K562 (cell line): Measurements from ENCODE around the gene WASF2. TPM values are rescaled to one million over a fixed set of nuclear protein-coding genes. Genes with fewer than 3 reads are reported as not detected.

Experiments used
- ATAC-seq: fragments of 200-7000 bp; cut with Tn5 transposase; 3 replicates; pipeline ENCODE4 v1.9.1; 2020; ENCODE audit warnings: moderate library complexity
- BruUV-seq: library from RNA; stranded (reverse); fragments of 400-500 nt; replicated peaks from 2 replicates; lab custom pipeline; 2021; lab: Mats Ljungman, UMichigan
- CTCF ChIA-PET: fragments of 300-600 bp; formaldehyde crosslinking; extraction: SDS; loops from one replicate; lab custom pipeline; 2021; ENCODE audit warnings: low intra/inter-chr PET ratio; lab: Yijun Ruan, JAX
- POLR2A ChIA-PET: fragments of 300-600, 350-650 bp; sonication (Branson Sonifier 250); formaldehyde crosslinking; extraction: SDS; loops from one replicate; lab custom pipeline; 2021; ENCODE audit warnings: antibody characterized with exemption, inconsistent platforms; lab: Yijun Ruan, JAX
- DNase-seq, 4 experiments: peaks; one replicate each; pipeline versions ENCODE4 v3.0.0 to v3.0.0-alpha.2; 2011 to 2018; ENCODE audit warnings: low spot score in 3 of 4, mixed read lengths in 3 of 4; ENCODE audit errors: extremely low read depth in 1 of 4
- FAIRE-seq: peaks from 2 replicates; lab custom pipeline; 2011; peaks lifted over from hg19 to GRCh38; lab: Jason Lieb, UNC
- H2AFZ ChIP-seq: 2 replicates; pipeline ENCODE4 v1.6.0; 2011; ENCODE audit warnings: low read depth, low read length, control low read depth, inconsistent platforms
- H3K27ac ChIP-seq: fragments of 200-600 bp; 3 replicates; pipeline ENCODE4 v1.8.0; 2011; ENCODE audit warnings: low read depth, mild to moderate bottlenecking, control low read depth, inconsistent platforms, low read length, moderate library complexity, mixed read lengths; ENCODE audit errors: extremely low read depth
- H3K27me3 ChIP-seq, 2 experiments: fragments of 300-600 bp in 1 of 2; 2 replicates in 1 of 2; 3 replicates in 1 of 2; pipeline versions ENCODE4 v1.6.0 to v1.8.0; 2011; ENCODE audit warnings: inconsistent platforms in 2 of 2, low read length in 2 of 2, mild to moderate bottlenecking in 1 of 2, mixed read lengths in 1 of 2, moderate library complexity in 1 of 2; ENCODE audit not compliant: control insufficient read depth in 2 of 2, insufficient read depth in 2 of 2
- H3K36me3 ChIP-seq: fragments of 300-600 bp; 3 replicates; pipeline ENCODE4 v1.8.0; 2011; ENCODE audit warnings: mild to moderate bottlenecking, low read length, inconsistent platforms; ENCODE audit not compliant: control insufficient read depth, insufficient read depth
- H3K4me1 ChIP-seq, 2 experiments: fragments of 200-600 bp in 1 of 2; replicated peaks in 1 of 2; 2 replicates in 1 of 2; 3 replicates in 1 of 2; pipeline versions ENCODE4 v1.5.1 to v1.8.0; 2011; ENCODE audit warnings: inconsistent platforms in 2 of 2, low read length in 2 of 2, mild to moderate bottlenecking in 1 of 2, mixed read lengths in 1 of 2, moderate library complexity in 1 of 2; ENCODE audit not compliant: control insufficient read depth in 2 of 2, insufficient read depth in 2 of 2
- H3K4me2 ChIP-seq: 2 replicates; pipeline ENCODE4 v1.6.1; 2011; ENCODE audit warnings: low read length, control low read depth, inconsistent platforms, mixed read lengths; ENCODE audit not compliant: insufficient read depth
- H3K4me3 ChIP-seq: fragments of 200-600 bp; sonication (generic), shearing (Covaris generic); 2 replicates; pipeline ENCODE4 v1.5.1; 2016; ENCODE audit warnings: control low read depth, inconsistent platforms
- H3K79me2 ChIP-seq: fragments of 200-600 bp; 3 replicates; pipeline ENCODE4 v1.8.0; 2011; ENCODE audit warnings: low read length, inconsistent platforms; ENCODE audit not compliant: control insufficient read depth, insufficient read depth
- H3K9ac ChIP-seq, 2 experiments: 2 replicates each; pipeline versions ENCODE4 v1.6.0 to v1.6.1; 2011; ENCODE audit warnings: low read depth in 2 of 2, low read length in 2 of 2, control low read depth in 1 of 2, inconsistent platforms in 1 of 2, mild to moderate bottlenecking in 1 of 2, mixed read lengths in 1 of 2; ENCODE audit not compliant: insufficient read depth in 1 of 2
- H3K9me1 ChIP-seq: one replicate; pipeline ENCODE4 v1.6.0; 2011; ENCODE audit warnings: inconsistent platforms, mild to moderate bottlenecking, low read length, moderate library complexity; ENCODE audit not compliant: control insufficient read depth, insufficient read depth
- H3K9me3 ChIP-seq: replicated peaks from 2 replicates; pipeline ENCODE4 v1.5.1; 2011; ENCODE audit warnings: low read depth, low read length, inconsistent platforms; ENCODE audit not compliant: control insufficient read depth, insufficient read depth
- H4K20me1 ChIP-seq: replicated peaks from 2 replicates; pipeline ENCODE4 v1.6.1; 2011; ENCODE audit warnings: low read length, inconsistent platforms, mixed read lengths; ENCODE audit not compliant: control insufficient read depth, insufficient read depth
- ARID2 ChIP-seq: fragments of 450-650 bp; IDR thresholded peaks from 2 replicates; pipeline ENCODE4 v1.6.1; 2017; ENCODE audit warnings: antibody characterized with exemption, mild to moderate bottlenecking
- ATF1 ChIP-seq, 2 experiments: fragments of 450-650 bp in 1 of 2; IDR thresholded peaks; 2 replicates each; pipeline ENCODE4 v1.6.1; 2016; ENCODE audit warnings: missing compliant biosample characterization in 1 of 2, missing genetic modification characterization in 1 of 2
- CC2D1A ChIP-seq: fragments of 450-650 bp; IDR thresholded peaks from 2 replicates; pipeline ENCODE4 v1.6.1; 2017; ENCODE audit warnings: mild to moderate bottlenecking
- JUND ChIP-seq, 2 experiments: IDR thresholded peaks; 2 replicates in 1 of 2; 3 replicates in 1 of 2; pipeline ENCODE4 v1.6.1; 2011; ENCODE audit warnings: borderline replicate concordance in 2 of 2, low read depth in 2 of 2, low read length in 2 of 2, improper control_type of control experiment in 1 of 2, missing biosample characterization in 1 of 2, missing genetic modification characterization in 1 of 2, missing genetic modification reagents in 1 of 2
- MYC ChIP-seq, 2 experiments: fragments of 250-450 bp in 1 of 2; sonication (Bioruptor Pico) in 1 of 2; IDR thresholded peaks; 2 replicates each; pipeline versions ENCODE4 v1.5.1 to v1.6.1; 2012 to 2021; ENCODE audit warnings: low read depth in 2 of 2, borderline replicate concordance in 1 of 2, improper control_type of control experiment in 1 of 2, low read length in 1 of 2, mild to moderate bottlenecking in 1 of 2, moderate library complexity in 1 of 2
- RAD21 ChIP-seq, 2 experiments: fragments of 250-450 bp in 1 of 2; fragments of 450-650 bp in 1 of 2; sonication (Bioruptor Pico) in 1 of 2; formaldehyde crosslinking in 1 of 2; IDR thresholded peaks in 1 of 2; conservative IDR thresholded peaks in 1 of 2; 2 replicates each; pipeline versions ENCODE4 v1.4.0 to v1.8.0; 2020 to 2022; ENCODE audit warnings: mild to moderate bottlenecking in 2 of 2, moderate library complexity in 1 of 2
- TEAD4 ChIP-seq, 2 experiments: sonication (generic) in 1 of 2; formaldehyde crosslinking in 1 of 2; IDR thresholded peaks; 2 replicates each; pipeline versions ENCODE4 v1.6.1 to v1.8.0; 2012 to 2022; ENCODE audit warnings: borderline replicate concordance in 1 of 2, inconsistent platforms in 1 of 2, low read length in 1 of 2, mild to moderate bottlenecking in 1 of 2, missing genetic modification reagents in 1 of 2
- UBTF ChIP-seq, 2 experiments: IDR thresholded peaks; 2 replicates each; pipeline ENCODE4 v1.6.1; 2012; ENCODE audit warnings: improper control_type of control experiment in 2 of 2, low read depth in 2 of 2, low read length in 2 of 2, borderline replicate concordance in 1 of 2
- WGBS: fragments of 100-300 bp; shearing (Covaris generic); methylation state at CpG from one replicate; pipeline ENCODE4 v1.1.6; 2016; ENCODE audit warnings: low coverage, mixed read lengths; ENCODE audit not compliant: insufficient coverage; ENCODE audit errors: missing lambda C conversion rate; 5-methylcytosine and 5-hydroxymethylcytosine counted together
- in situ Hi-C: fragments of 300-500 bp; cut with MboI; formaldehyde crosslinking; loops from 4 replicates; pipeline ENCODE4 v1.15.0; 2018; ENCODE audit warnings: inconsistent platforms, mixed read lengths
- intact Hi-C: fragments of 100-400 bp; cut with micrococcal nuclease; formaldehyde crosslinking; loops from 2 replicates; pipeline ENCODE4 v1.14.2; 2022
- polyA plus RNA-seq, 8 experiments: library from polyadenylated mRNA; depleted of rRNA in 4 of 8; stranded (reverse) in 5 of 8; unstranded in 3 of 8; fragments of >200 nt; fragmentation: Nextera tagmentation in 2 of 8; fragmentation: Illumina TruSeq in 1 of 8; extraction: Ambion mirVana in 2 of 8; extraction: Trizol in 1 of 8; gene quantifications; 2 replicates each; pipeline versions ENCODE4 v1.2.1 to v1.2.3, GENCODE V29; 2011 to 2014; ENCODE audit warnings: inconsistent platforms in 1 of 8, missing spikeins in 1 of 8
- total RNA-seq, 7 experiments: library from RNA; depleted of rRNA in 6 of 7; stranded (reverse); fragments of >200 nt in 6 of 7; fragmentation: Illumina TruSeq in 2 of 7; extraction: Trizol in 2 of 7; gene quantifications; 2 replicates each; pipeline versions ENCODE4 v1.2.1 to v1.2.3, GENCODE V29; 2011 to 2021; ENCODE audit warnings: low replicate concordance in 1 of 7
- TF ChIP-seq, protein P1 (sequence below): fragments of 200-800 bp; sonication (Bioruptor generic); IDR thresholded peaks from 2 replicates; pipeline ENCODE4 v1.6.1; 2017; ENCODE audit warnings: missing genetic modification characterization, missing compliant biosample characterization
- TF ChIP-seq, protein P2 (sequence below), 3 experiments: IDR thresholded peaks in 2 of 3; conservative IDR thresholded peaks in 1 of 3; 2 replicates each; pipeline ENCODE4 v1.5.1; 2011 to 2012; ENCODE audit warnings: low read length in 3 of 3, mild to moderate bottlenecking in 3 of 3, control low read depth in 2 of 3, improper control_type of control experiment in 1 of 3, inconsistent platforms in 1 of 3, low read depth in 1 of 3, mixed read lengths in 1 of 3, moderate library complexity in 1 of 3; ENCODE audit not compliant: insufficient read depth in 2 of 3

The WASF2 gene
- total and polyA plus RNA-seq, 9 of the 15 experiments (the other 6 are each of a cell fraction or from before 2014, with no cell fraction given) = 8.2 to 163 (median 31.2) TPM

DNA sequence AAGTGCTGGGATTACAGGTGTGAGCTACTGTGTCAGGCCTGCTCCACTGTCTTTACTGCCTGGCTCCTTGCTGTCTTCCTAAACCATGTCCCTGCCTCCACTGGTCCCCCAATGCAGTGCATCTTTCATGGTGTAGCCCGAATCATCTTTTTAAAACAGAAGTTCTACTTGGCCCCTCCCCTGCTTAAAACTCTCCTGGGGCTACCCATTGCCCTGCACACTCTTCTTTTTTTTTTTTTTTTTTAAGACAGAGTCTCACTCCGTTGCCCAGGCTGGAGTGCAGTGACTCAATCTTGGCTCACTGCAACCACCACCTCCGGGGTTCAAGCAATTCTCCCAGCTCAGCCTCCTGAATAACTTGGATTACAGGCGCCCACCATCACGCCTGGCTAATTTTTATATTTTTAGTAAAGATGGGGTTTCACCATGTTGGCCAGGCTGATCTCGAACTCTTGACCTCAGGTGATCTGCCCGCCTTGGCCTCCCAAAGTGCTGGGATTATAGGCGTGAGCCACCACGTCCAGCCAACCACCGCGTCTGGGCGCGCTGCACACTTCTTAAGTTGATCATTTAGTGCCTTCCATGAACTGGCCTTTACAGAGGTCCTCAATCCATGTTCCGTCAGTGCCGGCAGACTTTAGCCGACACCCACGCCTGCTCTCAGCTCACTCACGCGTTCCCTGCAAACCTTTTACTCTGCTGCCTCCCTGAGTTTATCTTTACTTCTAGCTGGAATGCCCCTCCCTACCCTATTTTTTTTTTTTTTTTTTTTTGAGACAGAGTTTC, 117.8 kb downstream of the WASF2 start:
- Histone ChIP-seq H3K9me3 (no peaks in the 10 kb centered on the region), H3K27me3 (no peaks in the 10 kb centered on the region), H4K20me1 (no peaks in the 10 kb centered on the region), H2AFZ (peak overlapping the region; percentile 77), H3K36me3 (no peaks in the 10 kb centered on the region), H3K9me1 (no peaks in the 10 kb centered on the region), H3K27ac (no peak overlapping the region), H3K4me2 (peak overlapping the region; percentile 17; the same call in 1 of the 2 replicates), H3K4me3 (no peak overlapping the region), H3K4me1 (peaks cover 9 to 21% of the 10 kb centered on the region in 2 experiments; a peak in 4 of 5 replicates), H3K9ac (peak overlapping the region in 1 of 2 experiments; percentile 86; a peak in 2 of 4 replicates), H3K79me2 (no peaks in the 10 kb centered on the region)
- intact Hi-C loops = loop anchor here (1.0 to 5.0 kb wide), 2 partner anchors 40 to 70 kb away; no protein-coding TSS in a partner anchor
- in situ Hi-C loops = no loop called here
- DNase-seq = peak; percentile 55 to 82 (median 68)
- WGBS = 37% methylated on average over 19 of the region's 19 CpGs
- no TSS peak for BruUV-seq
- CTCF ChIA-PET = interaction anchor here (0.6 to 1.5 kb wide), 4 partner anchors 39 to 112 kb away, joined by 3 to 7 read pairs (median 4); no protein-coding TSS in a partner anchor
- FAIRE-seq = peak; percentile 81
- ATAC-seq = peak; percentile 88
- POLR2A ChIA-PET = interaction anchor here (0.6 to 0.8 kb wide), 2 partner anchors 11 to 332 kb away, joined by 3 to 4 read pairs; partner anchors contain the start of gene CD164L2
- TF ChIP-seq UBTF (IDR thresholded peaks at IDR 0.05; ENCODE audit: borderline replicate concordance in 1 of 2, low read depth in 2 of 2, low read length in 2 of 2) = 0 out of 4 replicates have a peak, but pooled peaks of 1 of the 2 experiments have one; percentile 55
- TF ChIP-seq TEAD4 (IDR thresholded peaks at IDR 0.05; ENCODE audit: low read length) = 0 out of 2 replicates have a peak, but pooled peaks have one; percentile 35
- TF ChIP-seq TEAD4 (CRISPR knock-in tag; IDR thresholded peaks at IDR 0.05; ENCODE audit: borderline replicate concordance) = no peak
- peak; percentile 16; the same call in 1 of the 2 replicates for TF ChIP-seq JUND (IDR thresholded peaks at IDR 0.05; ENCODE audit: borderline replicate concordance, low read depth, low read length)
- TF ChIP-seq JUND (tag; IDR thresholded peaks at IDR 0.05; ENCODE audit: borderline replicate concordance, low read depth, low read length) = no peak
- TF ChIP-seq CC2D1A = 0 out of 2 replicates have a peak, but pooled peaks have one; percentile 10
- TF ChIP-seq RAD21 (CRISPR knock-in tag; conservative IDR thresholded peaks at IDR 0.05 in 1 of 2, IDR thresholded peaks at IDR 0.05 in 1 of 2) = peak; percentile 38 to 46
- TF ChIP-seq ARID2 = peak; percentile 32; the same call in 1 of the 2 replicates
- TF ChIP-seq, protein P1, sequence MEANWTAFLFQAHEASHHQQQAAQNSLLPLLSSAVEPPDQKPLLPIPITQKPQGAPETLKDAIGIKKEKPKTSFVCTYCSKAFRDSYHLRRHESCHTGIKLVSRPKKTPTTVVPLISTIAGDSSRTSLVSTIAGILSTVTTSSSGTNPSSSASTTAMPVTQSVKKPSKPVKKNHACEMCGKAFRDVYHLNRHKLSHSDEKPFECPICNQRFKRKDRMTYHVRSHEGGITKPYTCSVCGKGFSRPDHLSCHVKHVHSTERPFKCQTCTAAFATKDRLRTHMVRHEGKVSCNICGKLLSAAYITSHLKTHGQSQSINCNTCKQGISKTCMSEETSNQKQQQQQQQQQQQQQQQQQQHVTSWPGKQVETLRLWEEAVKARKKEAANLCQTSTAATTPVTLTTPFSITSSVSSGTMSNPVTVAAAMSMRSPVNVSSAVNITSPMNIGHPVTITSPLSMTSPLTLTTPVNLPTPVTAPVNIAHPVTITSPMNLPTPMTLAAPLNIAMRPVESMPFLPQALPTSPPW (CRISPR knock-in tag) = peak; percentile 68
- TF ChIP-seq, protein P2, sequence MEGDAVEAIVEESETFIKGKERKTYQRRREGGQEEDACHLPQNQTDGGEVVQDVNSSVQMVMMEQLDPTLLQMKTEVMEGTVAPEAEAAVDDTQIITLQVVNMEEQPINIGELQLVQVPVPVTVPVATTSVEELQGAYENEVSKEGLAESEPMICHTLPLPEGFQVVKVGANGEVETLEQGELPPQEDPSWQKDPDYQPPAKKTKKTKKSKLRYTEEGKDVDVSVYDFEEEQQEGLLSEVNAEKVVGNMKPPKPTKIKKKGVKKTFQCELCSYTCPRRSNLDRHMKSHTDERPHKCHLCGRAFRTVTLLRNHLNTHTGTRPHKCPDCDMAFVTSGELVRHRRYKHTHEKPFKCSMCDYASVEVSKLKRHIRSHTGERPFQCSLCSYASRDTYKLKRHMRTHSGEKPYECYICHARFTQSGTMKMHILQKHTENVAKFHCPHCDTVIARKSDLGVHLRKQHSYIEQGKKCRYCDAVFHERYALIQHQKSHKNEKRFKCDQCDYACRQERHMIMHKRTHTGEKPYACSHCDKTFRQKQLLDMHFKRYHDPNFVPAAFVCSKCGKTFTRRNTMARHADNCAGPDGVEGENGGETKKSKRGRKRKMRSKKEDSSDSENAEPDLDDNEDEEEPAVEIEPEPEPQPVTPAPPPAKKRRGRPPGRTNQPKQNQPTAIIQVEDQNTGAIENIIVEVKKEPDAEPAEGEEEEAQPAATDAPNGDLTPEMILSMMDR (IDR thresholded peaks at IDR 0.05 in 2 of 3, conservative IDR thresholded peaks at IDR 0.05 in 1 of 3; ENCODE audit: insufficient read depth in 2 of 3, low read depth in 1 of 3, low read length in 3 of 3) = peak in 2 of 3 experiments; percentile 42 to 71; a peak in 4 of 6 replicates
- TF ChIP-seq ATF1 (CRISPR knock-in tag; IDR thresholded peaks at IDR 0.05) = no peak
- TF ChIP-seq ATF1 (tag; IDR thresholded peaks at IDR 0.05) = 0 out of 2 replicates have a peak, but pooled peaks have one; percentile 15
- peak; percentile 50; the same call in 1 of the 2 replicates for TF ChIP-seq MYC (IDR thresholded peaks at IDR 0.05; ENCODE audit: low read depth, low read length)
- TF ChIP-seq MYC (CRISPR knock-in tag; IDR thresholded peaks at IDR 0.05; ENCODE audit: borderline replicate concordance, low read depth) = no peak
